K562 (cell line): Measurements from ENCODE around the gene ADORA2B.

Source experiments
- ETV6 ChIP-seq, 3 experiments: fragments of 150-350 bp in 1 of 3; sonication (generic) in 1 of 3; formaldehyde crosslinking in 1 of 3; IDR thresholded peaks; 2 replicates each; pipeline versions ENCODE4 v1.6.1 to v1.8.0; 2014 to 2022; ENCODE audit warnings: borderline replicate concordance in 2 of 3, low read depth in 2 of 3, antibody characterized with exemption in 1 of 3, low read length in 1 of 3, mild to moderate bottlenecking in 1 of 3, missing genetic modification reagents in 1 of 3
- EZH2 ChIP-seq: IDR thresholded peaks from 2 replicates; pipeline ENCODE4 v1.6.1; 2012; ENCODE audit warnings: low read depth, mild to moderate bottlenecking, inconsistent platforms, low read length, borderline replicate concordance
- TBP ChIP-seq: optimal IDR thresholded peaks from 2 replicates; pipeline ENCODE3; 2011; ENCODE audit warnings: low read depth, low read length, improper control_type of control experiment
- TF ChIP-seq, protein P1 (sequence below): IDR thresholded peaks from 3 replicates; pipeline ENCODE4 v1.6.1; 2011; ENCODE audit warnings: borderline replicate concordance, mild to moderate bottlenecking, moderate library complexity; ENCODE audit not compliant: insufficient read length; ENCODE audit errors: extremely low read depth
- TF ChIP-seq, protein P2 (sequence below): sonication (generic); formaldehyde crosslinking; IDR thresholded peaks from 2 replicates; pipeline ENCODE4 v1.8.0; 2022; ENCODE audit warnings: mild to moderate bottlenecking, missing genetic modification reagents, borderline replicate concordance

DNA sequence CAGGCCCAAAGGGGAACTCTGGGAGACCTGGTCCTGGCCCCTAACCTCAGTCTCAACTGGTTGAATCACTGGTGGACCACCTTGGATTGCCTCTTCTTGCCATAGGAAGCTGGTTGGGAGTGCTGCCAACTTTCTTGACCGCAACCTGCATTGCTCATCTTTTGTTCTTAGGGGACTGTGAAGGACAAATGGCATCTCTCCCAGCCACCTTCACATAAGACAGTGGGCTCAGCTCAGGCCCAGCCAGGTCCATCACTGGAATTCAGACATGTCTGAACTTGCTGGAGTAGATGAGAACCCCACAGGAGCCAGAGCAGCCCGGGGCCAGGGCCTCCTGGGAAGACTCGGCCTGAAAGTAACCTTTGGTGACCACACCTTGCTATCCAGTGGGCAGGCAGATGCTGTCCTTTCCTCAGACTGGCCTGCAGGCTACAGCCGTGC, 18.8 kb downstream of the ADORA2B start:
- TF ChIP-seq, protein P1, sequence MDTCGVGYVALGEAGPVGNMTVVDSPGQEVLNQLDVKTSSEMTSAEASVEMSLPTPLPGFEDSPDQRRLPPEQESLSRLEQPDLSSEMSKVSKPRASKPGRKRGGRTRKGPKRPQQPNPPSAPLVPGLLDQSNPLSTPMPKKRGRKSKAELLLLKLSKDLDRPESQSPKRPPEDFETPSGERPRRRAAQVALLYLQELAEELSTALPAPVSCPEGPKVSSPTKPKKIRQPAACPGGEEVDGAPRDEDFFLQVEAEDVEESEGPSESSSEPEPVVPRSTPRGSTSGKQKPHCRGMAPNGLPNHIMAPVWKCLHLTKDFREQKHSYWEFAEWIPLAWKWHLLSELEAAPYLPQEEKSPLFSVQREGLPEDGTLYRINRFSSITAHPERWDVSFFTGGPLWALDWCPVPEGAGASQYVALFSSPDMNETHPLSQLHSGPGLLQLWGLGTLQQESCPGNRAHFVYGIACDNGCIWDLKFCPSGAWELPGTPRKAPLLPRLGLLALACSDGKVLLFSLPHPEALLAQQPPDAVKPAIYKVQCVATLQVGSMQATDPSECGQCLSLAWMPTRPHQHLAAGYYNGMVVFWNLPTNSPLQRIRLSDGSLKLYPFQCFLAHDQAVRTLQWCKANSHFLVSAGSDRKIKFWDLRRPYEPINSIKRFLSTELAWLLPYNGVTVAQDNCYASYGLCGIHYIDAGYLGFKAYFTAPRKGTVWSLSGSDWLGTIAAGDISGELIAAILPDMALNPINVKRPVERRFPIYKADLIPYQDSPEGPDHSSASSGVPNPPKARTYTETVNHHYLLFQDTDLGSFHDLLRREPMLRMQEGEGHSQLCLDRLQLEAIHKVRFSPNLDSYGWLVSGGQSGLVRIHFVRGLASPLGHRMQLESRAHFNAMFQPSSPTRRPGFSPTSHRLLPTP: no peak
- TF ChIP-seq, protein P2, sequence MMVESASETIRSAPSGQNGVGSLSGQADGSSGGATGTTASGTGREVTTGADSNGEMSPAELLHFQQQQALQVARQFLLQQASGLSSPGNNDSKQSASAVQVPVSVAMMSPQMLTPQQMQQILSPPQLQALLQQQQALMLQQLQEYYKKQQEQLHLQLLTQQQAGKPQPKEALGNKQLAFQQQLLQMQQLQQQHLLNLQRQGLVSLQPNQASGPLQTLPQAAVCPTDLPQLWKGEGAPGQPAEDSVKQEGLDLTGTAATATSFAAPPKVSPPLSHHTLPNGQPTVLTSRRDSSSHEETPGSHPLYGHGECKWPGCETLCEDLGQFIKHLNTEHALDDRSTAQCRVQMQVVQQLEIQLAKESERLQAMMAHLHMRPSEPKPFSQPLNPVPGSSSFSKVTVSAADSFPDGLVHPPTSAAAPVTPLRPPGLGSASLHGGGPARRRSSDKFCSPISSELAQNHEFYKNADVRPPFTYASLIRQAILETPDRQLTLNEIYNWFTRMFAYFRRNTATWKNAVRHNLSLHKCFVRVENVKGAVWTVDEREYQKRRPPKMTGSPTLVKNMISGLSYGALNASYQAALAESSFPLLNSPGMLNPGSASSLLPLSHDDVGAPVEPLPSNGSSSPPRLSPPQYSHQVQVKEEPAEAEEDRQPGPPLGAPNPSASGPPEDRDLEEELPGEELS: no peak
- TF ChIP-seq EZH2 (no peak), ETV6 (IDR thresholded peaks at IDR 0.05; ENCODE audit: borderline replicate concordance in 1 of 2, low read depth in 2 of 2, low read length in 1 of 2) (no peak), ETV6 (CRISPR knock-in tag; IDR thresholded peaks at IDR 0.05; ENCODE audit: borderline replicate concordance) (no peak), TBP (no peak)
